GM12878 (cell line): ENCODE measurements around the gene GDAP2. TPM values are rescaled to one million over a fixed set of nuclear protein-coding genes. Genes with fewer than 3 reads are reported as not detected.

Experiments
- ATAC-seq: fragments of 200-7000 bp; cut with Tn5 transposase; 3 replicates; pipeline ENCODE4 v1.9.1; 2020; ENCODE audit warnings: mild to moderate bottlenecking, moderate library complexity
- BruUV-seq: library from RNA; stranded (reverse); fragments of 400-500 nt; replicated peaks from 2 replicates; lab custom pipeline; 2021; lab: Mats Ljungman, UMichigan
- CTCF ChIA-PET: fragments of 300-600 bp; sonication (Branson Sonifier 250); formaldehyde crosslinking; extraction: SDS; loops from one replicate; lab custom pipeline; 2021; ENCODE audit warnings: inconsistent platforms; lab: Yijun Ruan, JAX
- POLR2A ChIA-PET: fragments of 350-600 bp; formaldehyde crosslinking; extraction: SDS; loops from one replicate; lab custom pipeline; 2021; ENCODE audit warnings: inconsistent platforms; lab: Charles Lee
- RAD21 ChIA-PET: fragments of 300-600 bp; sonication (Branson Sonifier 250); formaldehyde crosslinking; loops from one replicate; lab custom pipeline; 2023; ENCODE audit warnings: antibody characterized with exemption; ENCODE audit not compliant: unreplicated experiment; lab: Charles Lee
- SMC1A ChIA-PET: fragments of 300-600 bp; sonication (Branson Sonifier 250); formaldehyde crosslinking; loops from one replicate; lab custom pipeline; 2023; ENCODE audit not compliant: unreplicated experiment, uncharacterized antibody; lab: Charles Lee
- DNase-seq: peaks from one replicate; pipeline ENCODE4 v3.0.0-alpha.2; 2011; ENCODE audit warnings: low read depth, low spot score
- FAIRE-seq: peaks from 3 replicates; lab custom pipeline; 2011; peaks lifted over from hg19 to GRCh38; lab: Jason Lieb, UNC
- H2AFZ ChIP-seq: 2 replicates; pipeline ENCODE4 v1.6.0; 2011; ENCODE audit warnings: low read depth, low read length, control low read depth; ENCODE audit not compliant: control insufficient read depth
- H3K27ac ChIP-seq: 2 replicates; pipeline ENCODE4 v1.5.1; 2011; ENCODE audit warnings: control low read depth; ENCODE audit not compliant: control insufficient read depth, insufficient read depth
- H3K27me3 ChIP-seq, 2 experiments: replicated peaks in 1 of 2; 2 replicates each; pipeline versions ENCODE4 v1.6.0 to v1.6.1; 2011; ENCODE audit warnings: low read length in 1 of 2; ENCODE audit not compliant: control insufficient read depth in 2 of 2, insufficient read depth in 2 of 2
- H3K36me3 ChIP-seq, 2 experiments: 2 replicates each; pipeline ENCODE4 v1.5.1; 2011; ENCODE audit warnings: low read length in 1 of 2; ENCODE audit not compliant: control insufficient read depth in 2 of 2, insufficient read depth in 2 of 2
- H3K4me1 ChIP-seq: 2 replicates; pipeline ENCODE4 v1.6.1; 2011; ENCODE audit warnings: mild to moderate bottlenecking, low read length, moderate library complexity, mixed read lengths; ENCODE audit not compliant: control insufficient read depth, insufficient read depth
- H3K4me2 ChIP-seq: 2 replicates; pipeline ENCODE4 v1.6.0; 2011; ENCODE audit warnings: control low read depth; ENCODE audit not compliant: control insufficient read depth, insufficient read depth
- H3K4me3 ChIP-seq: fragments of 200-600 bp; sonication (generic); 2 replicates; pipeline ENCODE4 v1.5.1; 2016
- H3K79me2 ChIP-seq: 2 replicates; pipeline ENCODE4 v1.6.0; 2011; ENCODE audit warnings: low read length; ENCODE audit not compliant: control insufficient read depth, insufficient read depth
- H3K9ac ChIP-seq: 2 replicates; pipeline ENCODE4 v1.8.0; 2011; ENCODE audit warnings: low read length, control low read depth, mixed read lengths; ENCODE audit not compliant: control insufficient read depth, insufficient read depth
- H3K9me3 ChIP-seq: replicated peaks from 3 replicates; pipeline ENCODE4 v1.5.1; 2011; ENCODE audit warnings: mild to moderate bottlenecking, low read length; ENCODE audit not compliant: control insufficient read depth, insufficient read depth
- H4K20me1 ChIP-seq: 2 replicates; pipeline ENCODE4 v1.6.0; 2011; ENCODE audit not compliant: control insufficient read depth, insufficient read depth
- BCL11A ChIP-seq: IDR thresholded peaks from 2 replicates; pipeline ENCODE4 v1.6.1; 2011; ENCODE audit warnings: low read depth, low read length
- CBFB ChIP-seq: IDR thresholded peaks from 2 replicates; pipeline ENCODE4 v1.6.1; 2016; ENCODE audit warnings: antibody characterized with exemption, low read depth
- CREM ChIP-seq: IDR thresholded peaks from 2 replicates; pipeline ENCODE4 v1.6.1; 2014; ENCODE audit warnings: antibody characterized with exemption, low read depth
- E2F4 ChIP-seq: IDR thresholded peaks from 2 replicates; pipeline ENCODE4 v1.6.1; 2012; ENCODE audit warnings: low read depth, low read length, improper control_type of control experiment
- ESRRA ChIP-seq: IDR thresholded peaks from 2 replicates; pipeline ENCODE4 v1.6.1; 2012; ENCODE audit warnings: mild to moderate bottlenecking, low read length, improper control_type of control experiment
- FOXK2 ChIP-seq: fragments of 450-650 bp; IDR thresholded peaks from 2 replicates; pipeline ENCODE4 v1.6.1; 2017; ENCODE audit warnings: mild to moderate bottlenecking, moderate library complexity
- HCFC1 ChIP-seq: fragments of 150-350 bp; IDR thresholded peaks from 2 replicates; pipeline ENCODE4 v1.6.1; 2014; ENCODE audit warnings: low read length
- POLR2AphosphoS2 ChIP-seq: IDR thresholded peaks from 2 replicates; pipeline ENCODE4 v1.6.1; 2011; ENCODE audit warnings: low read depth, mild to moderate bottlenecking, low read length, improper control_type of control experiment, moderate library complexity
- RBBP5 ChIP-seq: fragments of 200-600 bp; sonication (generic); conservative IDR thresholded peaks from 2 replicates; pipeline ENCODE4 v1.6.1; 2016
- REST ChIP-seq: IDR thresholded peaks from 2 replicates; pipeline ENCODE4 v1.6.1; 2012; ENCODE audit warnings: mild to moderate bottlenecking, low read depth, low read length
- SRF ChIP-seq, 2 experiments: IDR thresholded peaks; 2 replicates each; pipeline ENCODE4 v1.6.1; 2011; ENCODE audit warnings: low read depth in 2 of 2, low read length in 2 of 2, mild to moderate bottlenecking in 1 of 2, moderate library complexity in 1 of 2
- ZNF274 ChIP-seq: IDR thresholded peaks from one replicate; pipeline ENCODE4 v1.8.0; 2011; ENCODE audit not compliant: insufficient read length, insufficient read depth
- WGBS: methylation state at CpG from one replicate; pipeline ENCODE4 v1.1.6; 2016; ENCODE audit warnings: low lambda C conversion rate; ENCODE audit not compliant: insufficient replicate concordance, insufficient coverage; ENCODE audit errors: missing lambda C conversion rate; 5-methylcytosine and 5-hydroxymethylcytosine counted together
- in situ Hi-C: fragments of 300-500 bp; cut with MboI; formaldehyde crosslinking; loops from 9 replicates; pipeline ENCODE4 v1.14.3; 2018; ENCODE audit warnings: mixed read lengths
- intact Hi-C: fragments of 100-400 bp; cut with micrococcal nuclease; formaldehyde crosslinking; loops from one replicate; pipeline ENCODE4 v1.14.2; 2022; ENCODE audit not compliant: unreplicated experiment
- polyA plus RNA-seq, 11 experiments: library from polyadenylated mRNA; depleted of rRNA in 4 of 11; unstranded in 6 of 11; stranded (reverse) in 5 of 11; fragments of >200 nt; fragmentation: Nextera tagmentation in 4 of 11; fragmentation: Illumina TruSeq in 1 of 11; extraction: Ambion mirVana in 4 of 11; extraction: Trizol in 1 of 11; gene quantifications; 1 replicate in 1 of 11; 2 replicates in 10 of 11; pipeline versions ENCODE4 v1.2.1 to v1.2.3, GENCODE V29; 2011 to 2016; ENCODE audit warnings: inconsistent platforms in 2 of 11, missing spikeins in 2 of 11, low read depth in 1 of 11
- total RNA-seq, 4 experiments: library from RNA; depleted of rRNA in 3 of 4; stranded (reverse); fragments of >200 nt in 3 of 4; fragmentation: Illumina TruSeq in 1 of 4; extraction: Trizol in 1 of 4; gene quantifications; 2 replicates each; pipeline versions ENCODE4 v1.2.1 to v1.2.3, GENCODE V29; 2013 to 2021

Gene GDAP2
- total and polyA plus RNA-seq, 10 of the 15 experiments (the other 5 are each of a cell fraction or from before 2014, with no cell fraction given): 2.6 to 19.2 (median 11.4) TPM

- ChIA-PET RAD21 (no interaction called here), SMC1A (no interaction called here), CTCF (no interaction called here), POLR2A (no interaction called here)
- Histone ChIP-seq H3K27me3 (no peaks in the 10 kb centered on the region), H3K36me3 (no peaks in the 10 kb centered on the region), H3K9ac (no peak overlapping the region), H3K79me2 (no peaks in the 10 kb centered on the region), H3K4me1 (no peaks in the 10 kb centered on the region), H3K4me3 (no peak overlapping the region), H3K27ac (no peak overlapping the region), H3K4me2 (no peak overlapping the region), H3K9me3 (no peaks in the 10 kb centered on the region; the same call in 2 of the 3 replicates), H2AFZ (no peak overlapping the region), H4K20me1 (no peaks in the 10 kb centered on the region)
- 31% methylated on average over 4 of the region's 4 CpGs for WGBS
- in situ Hi-C loops (no loop called here), intact Hi-C loops (no loop called here)
- FAIRE-seq: no peak
- no peak for DNase-seq
- no peak for TF ChIP-seq SRF (IDR thresholded peaks at IDR 0.05; ENCODE audit: low read depth in 2 of 2, low read length in 2 of 2)
- TF ChIP-seq POLR2AphosphoS2: no peak
- TF ChIP-seq CREM: no peak
- TF ChIP-seq BCL11A: no peak
- TF ChIP-seq REST: no peak
- no peak for TF ChIP-seq RBBP5
- no peak for TF ChIP-seq E2F4
- no peak for TF ChIP-seq ESRRA
- TF ChIP-seq FOXK2: no peak
- TF ChIP-seq HCFC1: no peak
- TF ChIP-seq CBFB: no peak
- TF ChIP-seq ZNF274: no peak
- ATAC-seq: no peak
- no TSS peak for BruUV-seq
These were observed 99.2 kb downstream of the GDAP2 start for GRCh38 chr1:117830222-117830621.
